ENCODE results near the gene PALLD. TPM values are rescaled to one million over a fixed set of nuclear protein-coding genes. Genes with fewer than 3 reads are reported as not detected.

Gene PALLD
- total RNA-seq, 2 donors from 2014 or later = 11.3 to 49.1 TPM

GRCh38 chr4:168744021-168744420 is 247.2 kb downstream of the PALLD start:
- no peak for ATAC-seq (replicated peaks)
- no peaks in the 10 kb centered on the region for H3K9me3 Mint-ChIP-seq
- H3K27me3 Mint-ChIP-seq = peaks cover 16% of the 10 kb centered on the region
- H3K27ac Mint-ChIP-seq = no peak overlapping the region
- no peaks in the 10 kb centered on the region for H3K36me3 Mint-ChIP-seq (ENCODE audit: low read depth)
- H3K4me1 Mint-ChIP-seq = no peaks in the 10 kb centered on the region
- H3K4me3 Mint-ChIP-seq = no peak overlapping the region

DNA sequence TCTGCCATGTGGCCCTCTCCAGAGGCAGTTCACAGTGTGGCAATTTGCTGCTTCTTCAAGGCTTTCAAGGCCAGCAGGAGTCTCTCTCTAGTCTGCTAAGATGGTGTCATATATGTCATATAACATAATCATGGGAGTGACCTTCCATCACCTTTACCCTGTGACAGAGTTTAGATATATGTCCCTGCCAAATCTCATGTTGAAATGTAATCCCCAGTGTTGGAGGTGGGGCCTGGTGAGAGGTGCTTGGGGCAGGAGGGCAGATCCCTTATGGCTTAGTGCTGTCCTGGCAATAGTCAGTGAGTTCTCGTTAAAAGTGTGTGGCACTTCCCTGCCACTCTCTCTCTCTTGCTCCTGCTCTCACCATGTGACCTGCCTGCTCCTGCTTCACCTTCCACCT is 252.0 kb downstream of the PALLD start:
- Mint-ChIP-seq H3K4me3 (no peak overlapping the region), H3K4me1 (no peaks in the 10 kb centered on the region), H3K27ac (no peak overlapping the region), H3K27me3 (peaks cover 6% of the 10 kb centered on the region), H3K9me3 (peaks cover 3% of the 10 kb centered on the region), H3K36me3 (ENCODE audit: low read depth) (no peaks in the 10 kb centered on the region)
- no peak for ATAC-seq (replicated peaks)

DNA sequence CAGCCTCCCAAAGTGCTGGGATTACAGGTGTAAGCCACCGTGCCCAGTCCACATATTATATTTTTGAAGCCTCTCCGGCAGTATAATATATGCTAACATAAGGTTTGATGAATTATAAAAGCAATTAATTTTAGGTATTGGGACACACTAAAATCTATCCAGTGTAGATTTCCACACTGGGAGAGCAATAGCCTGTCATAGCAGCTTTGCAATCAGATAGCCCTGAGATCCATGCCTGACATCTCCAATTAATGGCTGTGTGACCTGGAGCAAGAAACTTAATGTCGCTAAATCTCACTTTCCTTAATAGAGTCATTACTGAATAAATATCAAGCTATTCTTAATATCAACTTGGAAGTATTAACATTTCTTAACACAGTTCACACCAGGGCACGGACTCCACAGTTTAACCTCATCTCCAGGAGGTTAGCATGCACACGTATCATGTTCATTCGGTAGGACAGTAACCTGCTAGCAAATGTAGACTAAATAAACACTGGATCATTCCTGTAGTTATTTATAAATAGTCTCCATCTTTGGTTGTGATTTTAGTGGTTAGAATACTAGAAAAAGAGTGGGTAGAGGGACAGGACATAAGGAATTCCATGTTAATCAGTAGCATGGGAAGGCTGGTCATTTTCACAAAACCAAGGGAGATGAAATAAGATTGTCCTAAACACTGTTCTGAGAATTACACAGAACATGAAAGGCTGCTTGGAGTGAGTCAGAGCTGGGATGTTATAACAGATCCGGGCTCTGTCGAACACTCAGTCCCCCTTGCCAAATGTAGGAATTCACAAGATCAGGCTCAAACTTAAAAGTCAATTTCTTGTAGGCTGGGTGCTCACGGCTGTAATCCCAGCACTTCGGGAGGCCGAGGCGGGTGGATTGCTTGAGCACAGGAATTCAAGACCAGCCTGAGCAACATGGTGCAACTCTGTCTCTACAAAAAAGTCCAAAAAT is 254.7 kb downstream of the PALLD start:
- Mint-ChIP-seq H3K36me3 (ENCODE audit: low read depth) (no peaks in the 10 kb centered on the region), H3K9me3 (peaks cover 7% of the 10 kb centered on the region), H3K27ac (no peak overlapping the region), H3K27me3 (peaks cover 11% of the 10 kb centered on the region), H3K4me3 (no peak overlapping the region), H3K4me1 (no peaks in the 10 kb centered on the region)
- ATAC-seq (replicated peaks) = no peak

DNA sequence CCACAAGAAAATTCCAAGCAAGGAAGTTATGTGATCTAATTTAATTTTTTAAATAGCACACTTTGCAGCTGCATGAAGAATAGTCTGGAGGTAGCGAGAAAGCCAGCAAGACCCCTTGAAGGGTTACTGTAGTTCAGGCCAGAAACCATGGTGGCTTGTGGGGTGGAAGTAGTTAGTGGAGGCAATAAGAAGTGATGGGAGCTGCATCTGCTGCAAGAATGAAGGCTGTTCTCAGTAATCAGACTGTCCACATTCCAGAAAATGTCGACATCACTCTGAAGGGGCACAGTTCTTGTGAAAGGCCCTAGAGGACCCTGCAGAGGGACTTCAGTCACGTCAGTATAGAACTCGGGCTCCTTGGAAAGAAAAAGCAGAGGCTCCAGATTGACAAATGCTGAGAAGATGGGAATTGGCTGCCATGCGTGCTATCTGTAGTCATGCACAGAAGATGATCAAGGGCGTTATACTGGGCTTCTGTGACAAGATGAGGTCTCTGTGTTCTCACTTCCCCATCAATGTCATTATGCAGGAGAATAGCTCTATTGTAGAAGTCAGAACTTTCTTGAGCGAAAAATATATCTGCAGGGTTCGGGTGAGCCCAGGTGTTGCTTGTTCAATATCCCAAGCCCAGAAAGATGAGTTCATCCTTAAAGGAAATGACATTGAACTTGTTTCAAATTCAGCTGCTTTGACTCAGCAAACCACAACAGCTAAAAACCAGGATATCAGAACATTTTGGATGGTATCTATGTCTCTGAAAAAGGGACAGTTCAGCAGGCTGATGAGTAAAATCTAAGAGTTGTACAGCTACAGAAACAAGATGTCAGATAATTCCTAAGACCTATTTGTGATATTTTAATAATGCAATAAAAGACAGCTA is 259.0 kb downstream of the PALLD start:
- H3K27ac Mint-ChIP-seq = no peak overlapping the region
- H3K4me3 Mint-ChIP-seq = no peak overlapping the region
- H3K4me1 Mint-ChIP-seq = no peaks in the 10 kb centered on the region
- peaks cover 23% of the 10 kb centered on the region for H3K27me3 Mint-ChIP-seq
- H3K36me3 Mint-ChIP-seq (ENCODE audit: low read depth) = no peaks in the 10 kb centered on the region
- H3K9me3 Mint-ChIP-seq = peaks cover 7% of the 10 kb centered on the region
- no peak for ATAC-seq (replicated peaks)

DNA sequence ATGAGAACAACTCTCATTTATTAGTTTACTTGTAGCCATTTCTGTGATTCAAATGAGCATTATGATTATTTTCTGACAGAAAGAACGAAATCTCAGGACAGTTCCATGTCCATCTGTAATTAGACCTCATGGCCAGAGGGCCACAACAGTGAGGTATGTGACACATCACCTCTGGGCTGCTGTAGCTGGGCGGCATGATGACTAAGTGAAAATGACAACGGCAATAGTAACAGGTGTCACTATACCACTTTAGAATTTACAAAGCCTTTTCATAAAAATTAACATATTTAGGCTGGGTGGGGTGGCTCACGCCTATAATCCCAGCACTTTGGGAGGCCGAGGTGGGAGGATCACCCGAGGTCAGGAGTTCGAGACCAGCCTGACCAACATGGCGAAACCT is 260.6 kb downstream of the PALLD start:
- Mint-ChIP-seq H3K27ac (no peak overlapping the region), H3K36me3 (ENCODE audit: low read depth) (no peaks in the 10 kb centered on the region), H3K9me3 (peaks cover 7% of the 10 kb centered on the region), H3K27me3 (peaks cover 23% of the 10 kb centered on the region), H3K4me3 (no peak overlapping the region), H3K4me1 (no peaks in the 10 kb centered on the region)
- ATAC-seq (replicated peaks) = no peak

- H3K4me3 Mint-ChIP-seq = no peak overlapping the region
- H3K4me1 Mint-ChIP-seq = no peaks in the 10 kb centered on the region
- peaks cover 6% of the 10 kb centered on the region for H3K9me3 Mint-ChIP-seq
- ATAC-seq (replicated peaks) = no peak
- no peaks in the 10 kb centered on the region for H3K36me3 Mint-ChIP-seq (ENCODE audit: low read depth)
- H3K27ac Mint-ChIP-seq = no peak overlapping the region
- H3K27me3 Mint-ChIP-seq = peaks cover 24% of the 10 kb centered on the region
Observed at GRCh38 chr4:168758351-168758876, 261.6 kb downstream of the PALLD start.

DNA sequence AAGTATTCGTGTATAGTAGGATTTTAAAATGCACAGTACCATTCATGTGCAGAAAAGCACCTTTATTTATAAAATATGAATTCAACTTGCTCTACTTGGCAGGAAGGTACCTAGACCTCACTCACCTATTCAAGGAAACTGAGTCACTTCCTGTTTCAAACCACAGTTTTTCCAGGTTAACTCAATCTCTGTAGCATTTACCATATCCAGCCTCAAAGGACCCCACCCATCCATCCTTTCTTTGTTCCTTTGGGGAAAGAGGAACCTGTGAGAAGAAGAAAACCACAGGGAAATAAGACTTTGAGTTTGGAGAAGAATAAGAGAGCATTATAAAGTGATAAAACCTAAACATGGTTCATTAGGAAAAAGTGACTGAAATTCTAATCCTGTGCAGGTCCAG is 262.5 kb downstream of the PALLD start:
- no peaks in the 10 kb centered on the region for H3K36me3 Mint-ChIP-seq (ENCODE audit: low read depth)

DNA sequence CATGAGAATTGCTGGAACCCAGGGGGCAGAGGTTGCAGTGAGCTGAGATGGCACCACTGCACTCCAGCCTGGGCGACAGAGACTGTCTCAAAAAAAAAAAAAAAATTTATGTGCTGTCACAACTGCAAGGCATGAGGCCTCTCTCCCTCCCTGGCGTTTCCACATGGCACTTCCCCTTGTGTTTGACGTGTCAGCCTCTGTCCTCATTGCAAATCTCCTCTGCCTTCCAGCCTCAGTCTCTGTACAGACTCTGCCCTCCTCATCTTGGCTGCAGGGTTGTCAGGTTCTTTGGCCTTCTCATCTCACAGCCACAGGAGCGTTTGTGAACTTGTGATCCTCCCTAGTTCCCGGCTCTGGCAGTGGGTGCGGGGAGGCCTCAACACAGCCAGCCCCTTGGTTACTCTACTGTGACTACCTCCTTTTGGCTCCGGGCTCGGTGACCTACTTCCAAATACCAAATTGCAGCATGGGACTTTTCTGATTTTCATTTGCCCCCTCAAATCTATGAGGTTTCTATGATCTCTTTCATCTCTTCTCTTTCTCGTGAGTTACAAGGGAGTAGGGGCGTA is 263.2 kb downstream of the PALLD start:
- peaks cover 4% of the 10 kb centered on the region for H3K9me3 Mint-ChIP-seq
- H3K36me3 Mint-ChIP-seq (ENCODE audit: low read depth) = no peaks in the 10 kb centered on the region
- no peaks in the 10 kb centered on the region for H3K4me1 Mint-ChIP-seq
- H3K4me3 Mint-ChIP-seq = no peak overlapping the region
- ATAC-seq (replicated peaks) = no peak
- H3K27ac Mint-ChIP-seq = no peak overlapping the region
- peaks cover 26% of the 10 kb centered on the region for H3K27me3 Mint-ChIP-seq

More for the DNA sequence above, 262.5 kb downstream of the PALLD start:
- Mint-ChIP-seq H3K27ac (no peak overlapping the region), H3K9me3 (peaks cover 4% of the 10 kb centered on the region), H3K4me3 (no peak overlapping the region), H3K4me1 (no peaks in the 10 kb centered on the region), H3K27me3 (peaks cover 22% of the 10 kb centered on the region)
- ATAC-seq (replicated peaks) = no peak

DNA sequence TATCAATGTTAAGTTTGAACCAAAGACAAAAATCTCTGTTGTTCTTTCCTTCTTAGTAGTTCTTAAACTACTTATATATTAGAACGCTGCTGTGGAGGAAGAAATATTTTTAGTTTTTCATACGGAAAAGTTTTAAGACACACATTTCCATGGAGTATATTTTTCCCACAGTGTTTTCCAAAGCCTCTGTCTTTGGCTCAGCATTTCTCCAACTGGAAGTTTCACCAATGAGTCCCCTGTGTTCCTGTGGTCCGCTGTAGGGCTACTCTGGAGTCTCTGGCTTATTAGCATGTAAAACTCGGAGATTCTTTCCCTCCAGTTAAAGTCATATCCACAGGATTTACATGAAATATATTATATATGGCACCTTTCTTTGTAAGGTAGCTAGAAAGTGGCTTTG is 264.2 kb downstream of the PALLD start:
- no peak for ATAC-seq (replicated peaks)
- H3K27me3 Mint-ChIP-seq = peaks cover 24% of the 10 kb centered on the region
- no peaks in the 10 kb centered on the region for H3K9me3 Mint-ChIP-seq
- no peak overlapping the region for H3K4me3 Mint-ChIP-seq
- H3K36me3 Mint-ChIP-seq (ENCODE audit: low read depth) = no peaks in the 10 kb centered on the region
- H3K4me1 Mint-ChIP-seq = no peaks in the 10 kb centered on the region
- no peak overlapping the region for H3K27ac Mint-ChIP-seq

- Mint-ChIP-seq H3K9me3 (no peaks in the 10 kb centered on the region), H3K4me1 (no peaks in the 10 kb centered on the region), H3K36me3 (ENCODE audit: low read depth) (no peaks in the 10 kb centered on the region), H3K27ac (no peak overlapping the region), H3K4me3 (no peak overlapping the region), H3K27me3 (peaks cover 14% of the 10 kb centered on the region)
- no peak for ATAC-seq (replicated peaks)
Observed at GRCh38 chr4:168765322-168765721, 268.5 kb downstream of the PALLD start.

GRCh38 chr4:168765726-168766125 is 268.9 kb downstream of the PALLD start:
- H3K4me3 Mint-ChIP-seq = no peak overlapping the region
- no peaks in the 10 kb centered on the region for H3K36me3 Mint-ChIP-seq (ENCODE audit: low read depth)
- H3K27ac Mint-ChIP-seq = no peak overlapping the region
- ATAC-seq (replicated peaks) = no peak
- H3K27me3 Mint-ChIP-seq = peaks cover 14% of the 10 kb centered on the region
- H3K9me3 Mint-ChIP-seq = no peaks in the 10 kb centered on the region
- H3K4me1 Mint-ChIP-seq = no peaks in the 10 kb centered on the region

DNA sequence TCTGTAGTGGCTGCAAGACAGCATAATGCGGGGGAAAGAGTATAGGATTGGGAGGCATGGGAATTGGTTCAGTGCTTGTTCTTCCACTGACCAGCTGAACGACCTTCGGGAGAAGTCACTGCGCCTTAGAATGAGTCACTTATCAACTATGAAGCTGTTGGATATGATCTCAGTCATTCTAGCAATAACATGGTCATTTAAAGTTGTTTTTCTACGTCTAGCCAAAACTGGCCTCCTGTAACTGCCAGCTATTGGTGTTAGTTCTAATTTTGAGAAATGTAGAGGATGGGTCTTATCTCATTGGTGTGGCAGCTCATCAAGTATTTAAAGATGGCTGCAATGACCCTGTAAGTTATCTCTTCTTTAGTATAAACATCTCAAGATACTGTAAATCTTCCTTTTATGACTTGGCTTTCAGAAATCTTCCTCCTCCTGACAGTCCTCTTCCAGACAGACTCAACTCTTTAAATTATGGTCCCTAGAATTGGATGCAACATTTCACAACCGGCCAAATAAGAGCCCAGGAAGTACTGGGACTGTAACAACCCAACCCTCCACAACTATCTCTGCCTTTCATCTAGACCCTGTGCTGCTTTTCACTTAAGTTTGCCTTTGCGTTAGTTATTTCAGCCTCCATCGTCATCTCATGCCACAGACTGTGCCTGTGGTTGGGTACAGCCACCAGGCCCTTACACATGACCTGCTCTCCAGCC is 269.9 kb downstream of the PALLD start:
- Mint-ChIP-seq H3K27me3 (peaks cover 14% of the 10 kb centered on the region), H3K36me3 (ENCODE audit: low read depth) (no peaks in the 10 kb centered on the region), H3K27ac (no peak overlapping the region), H3K4me1 (no peaks in the 10 kb centered on the region), H3K9me3 (no peaks in the 10 kb centered on the region), H3K4me3 (no peak overlapping the region)
- no peak for ATAC-seq (replicated peaks)

DNA sequence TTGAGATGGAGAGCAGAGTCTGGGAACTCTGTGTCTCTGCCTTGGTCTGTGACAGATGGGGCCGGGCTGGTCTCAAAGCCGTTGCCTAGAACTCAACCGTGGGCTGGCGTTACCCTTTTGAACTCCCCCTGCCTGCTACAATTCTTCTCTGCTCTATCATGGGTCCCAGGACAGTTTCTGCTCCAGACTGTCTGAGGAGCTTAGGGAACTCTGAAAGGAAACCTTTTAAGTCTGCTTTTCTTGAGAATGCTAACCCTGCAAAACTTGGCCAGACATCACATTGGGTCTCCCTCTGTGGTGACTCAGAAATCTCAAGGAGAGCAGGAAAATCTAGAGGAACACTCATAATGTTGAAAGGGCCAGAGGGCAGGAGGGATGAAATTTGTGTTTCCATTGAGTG is 272.6 kb downstream of the PALLD start:
- no peak for ATAC-seq (replicated peaks)
- no peaks in the 10 kb centered on the region for H3K9me3 Mint-ChIP-seq
- peaks cover 19% of the 10 kb centered on the region for H3K27me3 Mint-ChIP-seq
- no peak overlapping the region for H3K4me3 Mint-ChIP-seq
- H3K4me1 Mint-ChIP-seq = no peaks in the 10 kb centered on the region
- no peaks in the 10 kb centered on the region for H3K36me3 Mint-ChIP-seq (ENCODE audit: low read depth)
- no peak overlapping the region for H3K27ac Mint-ChIP-seq

DNA sequence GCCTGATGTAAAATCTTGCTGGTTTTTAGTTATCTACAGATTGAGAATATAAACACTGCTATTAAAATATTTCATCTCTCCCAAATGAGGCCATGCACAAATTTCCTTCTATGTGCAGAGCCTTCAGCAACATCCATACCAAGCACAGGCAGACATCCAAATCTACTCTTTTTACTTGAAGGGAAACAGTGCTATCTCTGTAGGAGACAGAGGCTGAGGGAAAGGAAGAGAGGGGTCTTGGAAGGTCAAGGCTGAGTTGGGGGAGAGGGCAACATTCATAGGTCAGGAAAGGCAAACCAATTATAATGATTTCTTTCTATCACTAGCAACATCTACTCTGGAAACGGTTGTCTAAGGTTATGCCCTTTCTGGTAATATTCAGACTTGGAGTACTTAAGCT is 273.0 kb downstream of the PALLD start:
- ATAC-seq (replicated peaks) = no peak
- Mint-ChIP-seq H3K27ac (no peak overlapping the region), H3K9me3 (no peaks in the 10 kb centered on the region), H3K27me3 (peaks cover 20% of the 10 kb centered on the region), H3K4me3 (no peak overlapping the region), H3K4me1 (no peaks in the 10 kb centered on the region), H3K36me3 (ENCODE audit: low read depth) (no peaks in the 10 kb centered on the region)

Data from activated T-helper 17 cell treated with anti-CD3 and anti-CD28 coated beads, Interleukin-2, amount 50 U/mL, for 72 hours (primary cell).